ENCODE results near the gene PPP1R3E.

DNA sequence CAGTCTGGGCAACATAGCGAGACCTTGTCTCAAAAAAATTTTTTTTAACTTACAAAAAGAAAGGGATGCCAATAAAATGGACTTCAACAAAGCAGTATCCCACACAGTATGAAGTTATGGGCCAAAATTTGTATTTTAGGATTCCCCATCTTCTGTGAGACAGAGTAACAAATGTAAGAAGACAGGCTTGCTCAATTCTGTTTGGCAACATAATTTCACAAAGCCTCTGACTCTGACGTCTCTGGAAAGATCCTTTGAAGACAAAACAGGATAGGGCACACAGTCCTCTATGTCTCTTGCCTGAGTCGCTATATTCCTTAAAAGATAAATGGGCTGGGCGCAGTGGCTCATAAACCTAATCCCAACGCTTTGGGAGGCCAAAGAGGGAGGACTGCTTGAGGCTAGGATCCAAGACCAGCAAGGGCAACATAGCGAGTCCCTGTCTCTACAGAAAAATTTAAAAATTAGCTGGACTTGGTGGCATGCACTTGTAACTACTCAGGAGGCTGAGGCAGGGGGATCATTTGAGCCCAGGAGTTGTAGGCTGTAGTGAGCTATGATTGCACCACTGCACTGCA, 15.7 kb downstream of the PPP1R3E start:
- TF ChIP-seq, protein P1, sequence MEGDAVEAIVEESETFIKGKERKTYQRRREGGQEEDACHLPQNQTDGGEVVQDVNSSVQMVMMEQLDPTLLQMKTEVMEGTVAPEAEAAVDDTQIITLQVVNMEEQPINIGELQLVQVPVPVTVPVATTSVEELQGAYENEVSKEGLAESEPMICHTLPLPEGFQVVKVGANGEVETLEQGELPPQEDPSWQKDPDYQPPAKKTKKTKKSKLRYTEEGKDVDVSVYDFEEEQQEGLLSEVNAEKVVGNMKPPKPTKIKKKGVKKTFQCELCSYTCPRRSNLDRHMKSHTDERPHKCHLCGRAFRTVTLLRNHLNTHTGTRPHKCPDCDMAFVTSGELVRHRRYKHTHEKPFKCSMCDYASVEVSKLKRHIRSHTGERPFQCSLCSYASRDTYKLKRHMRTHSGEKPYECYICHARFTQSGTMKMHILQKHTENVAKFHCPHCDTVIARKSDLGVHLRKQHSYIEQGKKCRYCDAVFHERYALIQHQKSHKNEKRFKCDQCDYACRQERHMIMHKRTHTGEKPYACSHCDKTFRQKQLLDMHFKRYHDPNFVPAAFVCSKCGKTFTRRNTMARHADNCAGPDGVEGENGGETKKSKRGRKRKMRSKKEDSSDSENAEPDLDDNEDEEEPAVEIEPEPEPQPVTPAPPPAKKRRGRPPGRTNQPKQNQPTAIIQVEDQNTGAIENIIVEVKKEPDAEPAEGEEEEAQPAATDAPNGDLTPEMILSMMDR (IDR thresholded peaks at IDR 0.05) = no peak
- no peak for TF ChIP-seq POLR2A (IDR thresholded peaks at IDR 0.05)
